ENCODE data around the gene CCDC148.
"Not testable (repeated sequence)": the region's sequence is repeated elsewhere in the genome, so short reads cannot be mapped to it uniquely, and the experiment has no call there.

CCDC148 gene

DNA sequence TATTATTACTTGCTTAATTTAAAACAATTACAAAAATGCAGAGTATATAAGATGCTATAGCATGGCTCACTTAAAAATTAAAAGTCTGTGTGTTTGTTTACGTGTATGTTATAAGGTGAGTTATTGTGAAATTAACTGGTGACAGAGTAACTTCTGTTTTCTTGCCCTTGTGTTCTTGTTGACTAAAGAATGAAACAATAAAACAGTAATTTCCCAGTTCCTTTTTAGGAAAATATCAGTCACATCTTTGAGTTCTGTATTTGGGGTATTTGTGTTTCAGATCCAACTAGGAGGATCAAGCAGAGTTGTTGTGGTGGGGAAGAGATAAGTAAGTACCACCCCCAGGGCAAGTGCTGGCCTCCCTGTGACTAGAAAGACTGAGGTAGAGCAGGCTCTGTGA lies 143.6 kb downstream of the CCDC148 start:
- Histone ChIP-seq H3K4me1 (ENCODE audit: control insufficient read depth in 2 of 2, insufficient read depth in 2 of 2, low read length in 2 of 2) (no peaks in the 10 kb centered on the region), H3K9ac (ENCODE audit: low read depth in 1 of 2, low read length in 2 of 2) (no peak overlapping the region), H3K27ac (ENCODE audit: low read depth in 2 of 2, low read length in 2 of 2) (no peak overlapping the region), H3K36me3 (ENCODE audit: control insufficient read depth in 2 of 2, insufficient read depth in 2 of 2, low read length in 2 of 2) (no peaks in the 10 kb centered on the region), H3K4me3 (ENCODE audit: low read length in 2 of 2) (no peak overlapping the region), H3K27me3 (ENCODE audit: control insufficient read depth in 2 of 2, insufficient read depth in 2 of 2, low read length in 2 of 2) (no peaks in the 10 kb centered on the region), H3K9me3 (ENCODE audit: control insufficient read depth in 2 of 2, low read length in 2 of 2) (no peaks in the 10 kb centered on the region)

DNA sequence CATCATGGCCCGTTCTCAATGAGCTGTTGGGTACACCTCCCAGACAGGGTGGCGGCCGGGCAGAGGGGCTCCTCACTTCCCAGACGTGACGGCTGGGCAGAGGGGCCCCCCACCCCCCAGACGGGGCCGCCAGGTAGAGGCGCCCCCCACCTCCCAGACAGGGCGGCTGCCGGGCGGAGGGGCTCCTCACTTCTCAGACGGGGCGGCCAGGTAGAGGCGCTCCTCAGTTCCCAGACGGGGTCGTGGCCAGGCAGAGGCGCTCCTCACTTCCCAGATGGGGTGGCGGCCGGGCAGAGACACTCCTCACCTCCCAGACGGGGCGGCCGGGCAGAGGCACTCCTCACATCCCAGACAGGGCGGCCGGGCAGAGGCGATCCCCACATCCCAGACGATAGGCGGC lies 146.1 kb downstream of the CCDC148 start:
- H3K4me3 ChIP-seq (ENCODE audit: low read length in 2 of 2); H3K9ac ChIP-seq (ENCODE audit: low read depth in 1 of 2, low read length in 2 of 2); H3K27ac ChIP-seq (ENCODE audit: low read depth in 2 of 2, low read length in 2 of 2); H3K36me3 ChIP-seq (ENCODE audit: control insufficient read depth in 2 of 2, insufficient read depth in 2 of 2, low read length in 2 of 2); H3K9me3 ChIP-seq (ENCODE audit: control insufficient read depth in 2 of 2, low read length in 2 of 2); H3K4me1 ChIP-seq (ENCODE audit: control insufficient read depth in 2 of 2, insufficient read depth in 2 of 2, low read length in 2 of 2); H3K27me3 ChIP-seq (ENCODE audit: control insufficient read depth in 2 of 2, insufficient read depth in 2 of 2, low read length in 2 of 2): not testable (repeated sequence)

- Histone ChIP-seq H3K4me1 (ENCODE audit: control insufficient read depth in 2 of 2, insufficient read depth in 2 of 2, low read length in 2 of 2) (no peaks in the 10 kb centered on the region), H3K36me3 (ENCODE audit: control insufficient read depth in 2 of 2, insufficient read depth in 2 of 2, low read length in 2 of 2) (no peaks in the 10 kb centered on the region), H3K4me3 (ENCODE audit: low read length in 2 of 2) (no peak overlapping the region), H3K9ac (ENCODE audit: low read depth in 1 of 2, low read length in 2 of 2) (no peak overlapping the region), H3K9me3 (ENCODE audit: control insufficient read depth in 2 of 2, low read length in 2 of 2) (no peaks in the 10 kb centered on the region), H3K27me3 (ENCODE audit: control insufficient read depth in 2 of 2, insufficient read depth in 2 of 2, low read length in 2 of 2) (no peaks in the 10 kb centered on the region), H3K27ac (ENCODE audit: low read depth in 2 of 2, low read length in 2 of 2) (no peak overlapping the region)
These were observed 151.1 kb downstream of the CCDC148 start for GRCh38 chr2:158305501-158305900.

- H3K27me3 ChIP-seq (ENCODE audit: control insufficient read depth in 2 of 2, insufficient read depth in 2 of 2, low read length in 2 of 2): no peaks in the 10 kb centered on the region
- no peaks in the 10 kb centered on the region for H3K4me1 ChIP-seq (ENCODE audit: control insufficient read depth in 2 of 2, insufficient read depth in 2 of 2, low read length in 2 of 2)
- no peak overlapping the region for H3K4me3 ChIP-seq (ENCODE audit: low read length in 2 of 2)
- H3K9ac ChIP-seq (ENCODE audit: low read depth in 1 of 2, low read length in 2 of 2): no peak overlapping the region
- H3K27ac ChIP-seq (ENCODE audit: low read depth in 2 of 2, low read length in 2 of 2): no peak overlapping the region
- no peaks in the 10 kb centered on the region for H3K36me3 ChIP-seq (ENCODE audit: control insufficient read depth in 2 of 2, insufficient read depth in 2 of 2, low read length in 2 of 2)
- H3K9me3 ChIP-seq (ENCODE audit: control insufficient read depth in 2 of 2, low read length in 2 of 2): no peaks in the 10 kb centered on the region
These were observed 156.2 kb downstream of the CCDC148 start for GRCh38 chr2:158300394-158300793.

- Histone ChIP-seq H3K36me3 (ENCODE audit: control insufficient read depth in 2 of 2, insufficient read depth in 2 of 2, low read length in 2 of 2) (no peaks in the 10 kb centered on the region), H3K9me3 (ENCODE audit: control insufficient read depth in 2 of 2, low read length in 2 of 2) (no peaks in the 10 kb centered on the region), H3K4me3 (ENCODE audit: low read length in 2 of 2) (no peak overlapping the region), H3K27me3 (ENCODE audit: control insufficient read depth in 2 of 2, insufficient read depth in 2 of 2, low read length in 2 of 2) (no peaks in the 10 kb centered on the region), H3K4me1 (ENCODE audit: control insufficient read depth in 2 of 2, insufficient read depth in 2 of 2, low read length in 2 of 2) (no peaks in the 10 kb centered on the region), H3K27ac (ENCODE audit: low read depth in 2 of 2, low read length in 2 of 2) (no peak overlapping the region), H3K9ac (ENCODE audit: low read depth in 1 of 2, low read length in 2 of 2) (no peak overlapping the region)
These were observed 158.9 kb downstream of the CCDC148 start for GRCh38 chr2:158297606-158298005.

GRCh38 chr2:158297120-158297519 lies 159.4 kb downstream of the CCDC148 start:
- Histone ChIP-seq H3K4me1 (ENCODE audit: control insufficient read depth in 2 of 2, insufficient read depth in 2 of 2, low read length in 2 of 2) (no peaks in the 10 kb centered on the region), H3K36me3 (ENCODE audit: control insufficient read depth in 2 of 2, insufficient read depth in 2 of 2, low read length in 2 of 2) (no peaks in the 10 kb centered on the region), H3K9me3 (ENCODE audit: control insufficient read depth in 2 of 2, low read length in 2 of 2) (no peaks in the 10 kb centered on the region), H3K27me3 (ENCODE audit: control insufficient read depth in 2 of 2, insufficient read depth in 2 of 2, low read length in 2 of 2) (no peaks in the 10 kb centered on the region), H3K4me3 (ENCODE audit: low read length in 2 of 2) (no peak overlapping the region), H3K27ac (ENCODE audit: low read depth in 2 of 2, low read length in 2 of 2) (no peak overlapping the region), H3K9ac (ENCODE audit: low read depth in 1 of 2, low read length in 2 of 2) (no peak overlapping the region)

DNA sequence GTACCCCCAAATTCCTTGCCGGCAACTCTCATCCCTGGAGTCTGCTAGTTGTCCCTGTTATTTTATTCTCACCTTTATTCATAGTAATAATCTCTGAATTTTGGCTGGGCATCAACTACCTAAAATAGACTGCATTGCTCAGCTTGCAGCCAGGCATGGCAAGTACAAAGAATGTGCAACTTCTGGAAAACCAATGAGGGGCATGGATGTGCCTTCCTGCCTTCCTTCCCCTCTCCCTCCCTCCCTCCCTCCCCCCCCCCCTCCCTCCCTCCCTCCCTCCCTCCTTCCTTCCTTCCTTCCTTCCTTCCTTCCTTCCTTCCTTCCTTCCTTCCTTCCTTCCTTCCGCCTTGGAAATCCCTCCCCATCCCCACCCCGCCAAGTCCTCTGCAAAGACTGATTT lies 162.8 kb downstream of the CCDC148 start:
- no peaks in the 10 kb centered on the region for H3K4me1 ChIP-seq (ENCODE audit: control insufficient read depth in 2 of 2, insufficient read depth in 2 of 2, low read length in 2 of 2)
- no peaks in the 10 kb centered on the region for H3K36me3 ChIP-seq (ENCODE audit: control insufficient read depth in 2 of 2, insufficient read depth in 2 of 2, low read length in 2 of 2)
- no peak overlapping the region for H3K4me3 ChIP-seq (ENCODE audit: low read length in 2 of 2)
- H3K9ac ChIP-seq (ENCODE audit: low read depth in 1 of 2, low read length in 2 of 2): no peak overlapping the region
- no peaks in the 10 kb centered on the region for H3K9me3 ChIP-seq (ENCODE audit: control insufficient read depth in 2 of 2, low read length in 2 of 2)
- H3K27ac ChIP-seq (ENCODE audit: low read depth in 2 of 2, low read length in 2 of 2): no peak overlapping the region
- H3K27me3 ChIP-seq (ENCODE audit: control insufficient read depth in 2 of 2, insufficient read depth in 2 of 2, low read length in 2 of 2): no peaks in the 10 kb centered on the region

GRCh38 chr2:158291544-158292180 lies 164.9 kb downstream of the CCDC148 start:
- H3K27ac ChIP-seq (ENCODE audit: low read depth in 2 of 2, low read length in 2 of 2): no peak overlapping the region
- no peaks in the 10 kb centered on the region for H3K9me3 ChIP-seq (ENCODE audit: control insufficient read depth in 2 of 2, low read length in 2 of 2)
- no peaks in the 10 kb centered on the region for H3K4me1 ChIP-seq (ENCODE audit: control insufficient read depth in 2 of 2, insufficient read depth in 2 of 2, low read length in 2 of 2)
- no peaks in the 10 kb centered on the region for H3K27me3 ChIP-seq (ENCODE audit: control insufficient read depth in 2 of 2, insufficient read depth in 2 of 2, low read length in 2 of 2)
- H3K36me3 ChIP-seq (ENCODE audit: control insufficient read depth in 2 of 2, insufficient read depth in 2 of 2, low read length in 2 of 2): no peaks in the 10 kb centered on the region
- no peak overlapping the region for H3K4me3 ChIP-seq (ENCODE audit: low read length in 2 of 2)
- no peak overlapping the region for H3K9ac ChIP-seq (ENCODE audit: low read depth in 1 of 2, low read length in 2 of 2)

- Histone ChIP-seq H3K9ac (ENCODE audit: low read depth in 1 of 2, low read length in 2 of 2) (no peak overlapping the region), H3K27me3 (ENCODE audit: control insufficient read depth in 2 of 2, insufficient read depth in 2 of 2, low read length in 2 of 2) (no peaks in the 10 kb centered on the region), H3K4me3 (ENCODE audit: low read length in 2 of 2) (no peak overlapping the region), H3K9me3 (ENCODE audit: control insufficient read depth in 2 of 2, low read length in 2 of 2) (peaks cover 0 to 4% of the 10 kb centered on the region in 2 donors), H3K36me3 (ENCODE audit: control insufficient read depth in 2 of 2, insufficient read depth in 2 of 2, low read length in 2 of 2) (no peaks in the 10 kb centered on the region), H3K27ac (ENCODE audit: low read depth in 2 of 2, low read length in 2 of 2) (no peak overlapping the region), H3K4me1 (ENCODE audit: control insufficient read depth in 2 of 2, insufficient read depth in 2 of 2, low read length in 2 of 2) (no peaks in the 10 kb centered on the region)
These were observed 166.3 kb downstream of the CCDC148 start for GRCh38 chr2:158290225-158290624.

GRCh38 chr2:158276619-158277471 lies 179.7 kb downstream of the CCDC148 start:
- Histone ChIP-seq H3K27ac (ENCODE audit: low read depth in 2 of 2, low read length in 2 of 2) (no peak overlapping the region), H3K27me3 (ENCODE audit: control insufficient read depth in 2 of 2, insufficient read depth in 2 of 2, low read length in 2 of 2) (no peaks in the 10 kb centered on the region), H3K4me3 (ENCODE audit: low read length in 2 of 2) (no peak overlapping the region), H3K4me1 (ENCODE audit: control insufficient read depth in 2 of 2, insufficient read depth in 2 of 2, low read length in 2 of 2) (no peaks in the 10 kb centered on the region), H3K9me3 (ENCODE audit: control insufficient read depth in 2 of 2, low read length in 2 of 2) (no peaks in the 10 kb centered on the region), H3K9ac (ENCODE audit: low read depth in 1 of 2, low read length in 2 of 2) (no peak overlapping the region), H3K36me3 (ENCODE audit: control insufficient read depth in 2 of 2, insufficient read depth in 2 of 2, low read length in 2 of 2) (no peaks in the 10 kb centered on the region)
